ENCODE measurements around the gene UBTD1.

UBTD1 gene

GRCh38 chr10:97482381-97482780 is 16.3 kb upstream of the UBTD1 start:
- DNase-seq (ENCODE audit: low read depth in 2 of 2), result no peak

GRCh38 chr10:97483506-97483905 is 15.2 kb upstream of the UBTD1 start:
- DNase-seq (ENCODE audit: low read depth in 2 of 2), result no peak

- DNase-seq (ENCODE audit: low read depth in 2 of 2), result no peak
These were observed 14.8 kb upstream of the UBTD1 start for GRCh38 chr10:97483921-97484320.

DNA sequence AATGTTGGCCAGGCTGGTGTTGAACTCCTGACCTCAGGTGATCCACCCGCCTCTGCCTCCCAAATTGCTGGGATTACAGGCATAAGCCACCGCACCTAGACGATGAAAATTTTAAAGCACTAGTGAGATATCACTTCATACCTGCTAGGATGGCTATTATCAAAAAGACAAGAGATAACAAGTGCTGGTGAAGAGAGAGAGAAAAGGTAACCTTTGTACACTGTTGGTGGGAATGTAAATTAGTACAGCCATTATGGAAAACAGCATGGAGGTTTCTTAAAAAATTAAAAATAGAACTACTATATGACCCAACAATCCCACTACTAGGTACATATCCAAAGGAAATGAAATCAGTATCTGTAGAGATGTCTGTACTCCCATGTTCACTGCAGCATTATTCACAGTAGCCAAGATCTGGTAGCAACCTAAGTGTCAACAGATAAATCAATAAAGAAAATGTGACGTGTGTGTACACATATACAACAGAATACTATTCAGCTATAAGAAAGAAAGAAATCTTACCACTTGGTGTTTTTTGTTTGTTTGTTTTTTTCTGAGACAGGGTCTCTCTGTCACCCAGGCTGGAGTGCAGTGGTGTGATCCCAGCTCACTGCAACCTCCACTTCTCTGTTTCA is 13.0 kb upstream of the UBTD1 start:
- no peak for DNase-seq (ENCODE audit: low read depth in 2 of 2)

DNA sequence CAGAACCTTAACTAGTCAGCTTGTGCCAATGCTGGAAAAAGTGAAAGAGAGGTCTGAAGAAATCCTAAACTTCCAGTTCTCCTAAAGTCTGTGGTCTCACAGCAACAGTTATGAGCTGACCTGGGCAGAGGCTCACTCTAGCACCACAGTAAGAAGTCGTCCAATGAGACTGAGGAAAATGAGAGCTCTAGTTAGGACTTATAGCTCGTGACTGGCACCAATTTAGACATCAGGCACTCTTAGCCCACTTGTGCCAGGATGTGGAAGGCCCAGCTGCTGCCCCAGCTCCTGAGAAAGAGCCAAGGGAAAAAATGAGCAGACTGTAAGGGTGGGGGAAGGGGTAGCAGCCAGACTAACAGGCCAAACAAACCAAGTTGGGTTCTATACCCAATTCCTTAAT is 8.1 kb upstream of the UBTD1 start:
- no peak for DNase-seq (ENCODE audit: low read depth in 2 of 2)

GRCh38 chr10:97494151-97494550 is 4.6 kb upstream of the UBTD1 start:
- no peak for DNase-seq (ENCODE audit: low read depth in 2 of 2)

- DNase-seq (ENCODE audit: low read depth in 2 of 2), result no peak
These were observed 3.7 kb upstream of the UBTD1 start for GRCh38 chr10:97494863-97495506.

GRCh38 chr10:97497572-97498075 is 1.1 kb upstream of the UBTD1 start:
- peak; percentile 7 to 33 for DNase-seq (ENCODE audit: low read depth in 2 of 2)

DNA sequence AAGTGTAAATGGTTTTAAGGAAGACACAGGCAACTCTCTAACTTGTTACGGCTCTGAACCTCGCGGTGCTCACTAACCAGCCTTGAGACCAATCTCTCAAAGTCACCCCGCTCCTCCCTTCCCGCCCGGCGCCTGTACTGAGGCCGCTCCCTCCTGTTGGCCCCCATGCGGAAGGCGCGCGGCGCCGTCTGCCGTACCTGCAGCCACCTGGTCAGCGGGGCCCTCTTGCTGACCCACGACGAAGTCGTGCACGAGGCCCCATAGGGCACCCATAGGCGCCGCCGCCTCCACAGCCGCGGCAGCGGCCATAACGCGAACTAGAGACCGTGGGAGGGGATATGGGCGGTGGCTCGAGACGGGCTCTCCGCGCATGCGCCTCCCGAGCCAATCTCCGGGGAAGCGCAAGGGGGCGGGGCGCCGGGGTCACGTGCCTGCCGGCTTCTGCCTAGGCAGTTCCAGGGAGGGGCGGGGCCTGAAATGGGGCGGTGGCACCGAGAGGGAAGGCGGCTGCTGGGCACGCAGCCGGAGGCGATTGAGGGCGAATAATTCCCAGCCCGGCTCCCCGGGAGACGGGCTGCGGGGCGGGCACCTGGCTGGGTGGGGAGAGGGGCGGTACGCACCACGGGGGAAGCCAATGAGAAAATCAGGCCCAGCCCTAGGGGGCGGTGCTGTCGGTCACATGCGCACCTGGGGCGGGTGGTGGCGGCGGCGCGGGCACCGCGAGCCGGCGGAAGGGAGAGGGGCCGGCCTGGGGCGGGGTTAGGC is 466 bp upstream of the UBTD1 start, which contains the start of gene MMS19:
Gene MMS19 (minus strand): TSS at position 347 of the 765 bp plus-strand sequence. CDS start 38 bp downstream, at position 309.
- DNase-seq (ENCODE audit: low read depth in 2 of 2), result peak; percentile 98 to 99

GRCh38 chr10:97499561-97500296 is 1.0 kb downstream of the UBTD1 start:
- DNase-seq (ENCODE audit: low read depth in 2 of 2), result no peak

DNA sequence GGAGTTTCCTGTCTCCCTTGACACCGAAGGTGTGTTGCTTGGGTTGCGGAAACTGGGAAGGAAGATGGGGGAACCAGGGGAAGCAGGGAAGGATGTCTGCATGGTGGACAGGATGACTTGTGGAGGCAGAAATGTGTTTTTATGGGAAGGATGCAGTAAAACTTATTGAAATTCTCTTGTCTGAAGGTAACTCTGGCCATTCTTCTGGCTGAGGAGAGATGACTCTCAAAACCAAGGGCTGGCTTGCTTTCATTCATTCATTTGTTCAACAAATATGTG is 1.5 kb downstream of the UBTD1 start:
- no peak for DNase-seq (ENCODE audit: low read depth in 2 of 2)

GRCh38 chr10:97502916-97503315 is 4.2 kb downstream of the UBTD1 start:
- no peak for DNase-seq (ENCODE audit: low read depth in 2 of 2)

GRCh38 chr10:97503406-97503805 is 4.7 kb downstream of the UBTD1 start:
- DNase-seq (ENCODE audit: low read depth in 2 of 2), result no peak

DNA sequence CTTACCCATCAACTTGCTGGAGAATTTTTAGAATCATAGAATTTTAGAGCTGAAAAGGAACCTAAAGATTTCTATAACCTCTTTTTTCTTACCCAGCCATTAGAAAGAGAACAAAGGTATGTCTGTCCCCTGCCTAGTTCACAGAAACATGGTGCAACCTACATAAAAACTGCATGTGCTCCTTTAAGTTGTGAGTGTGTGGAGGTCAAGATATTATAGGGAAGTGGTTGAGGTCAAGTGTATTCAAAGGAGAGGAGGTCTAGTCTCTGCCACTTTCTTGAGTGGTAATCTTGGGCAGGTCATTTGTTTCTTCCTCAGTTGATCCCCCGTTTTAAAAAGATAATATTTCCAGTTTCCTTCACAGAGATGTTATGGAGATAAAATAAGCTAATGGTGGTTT is 6.4 kb downstream of the UBTD1 start:
- DNase-seq (ENCODE audit: low read depth in 2 of 2), result no peak

GRCh38 chr10:97506199-97506991 is 7.7 kb downstream of the UBTD1 start:
- no peak for DNase-seq (ENCODE audit: low read depth in 2 of 2)

GRCh38 chr10:97508342-97508741 is 9.6 kb downstream of the UBTD1 start:
- DNase-seq (ENCODE audit: low read depth in 2 of 2), result no peak

- no peak for DNase-seq (ENCODE audit: low read depth in 2 of 2)
These were observed 10.5 kb downstream of the UBTD1 start for GRCh38 chr10:97509120-97509680.

- DNase-seq (ENCODE audit: low read depth in 2 of 2), result no peak
These were observed 12.0 kb downstream of the UBTD1 start for GRCh38 chr10:97510686-97511085.

GRCh38 chr10:97511711-97512440 is 13.2 kb downstream of the UBTD1 start:
- DNase-seq (ENCODE audit: low read depth in 2 of 2), result no peak

DNA sequence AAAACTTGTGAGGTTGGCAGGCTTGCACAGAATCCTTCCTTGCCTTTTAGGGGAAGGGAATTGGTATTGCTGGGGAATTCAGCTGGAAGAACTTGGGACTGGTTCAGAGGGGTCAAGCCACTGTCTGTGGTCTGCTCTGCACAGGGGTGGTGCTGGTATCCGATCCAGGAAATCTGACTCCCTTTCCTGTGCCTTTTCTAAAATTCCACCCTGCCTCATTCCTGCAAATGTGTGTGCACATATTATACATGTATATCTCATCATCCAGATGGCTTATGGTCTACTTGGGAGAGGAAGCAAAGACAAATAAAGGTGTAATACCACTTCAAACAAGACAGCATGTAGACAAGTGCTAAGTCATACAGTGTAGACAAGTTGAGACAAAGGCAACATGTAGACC is 14.3 kb downstream of the UBTD1 start:
- DNase-seq (ENCODE audit: low read depth in 2 of 2), result no peak

All from stimulated activated CD8-positive, alpha-beta memory T cell treated with anti-CD3 and anti-CD28 coated beads, Interleukin-2, amount 100 ng/mL, for 1 hour (primary cell).